HAP-1 (cell line): ENCODE results near the gene PLXNC1.

Experiments used
- DNase-seq, 2 experiments: peaks; one replicate each; pipeline ENCODE4 v3.0.0-alpha.2; 2016 to 2020; ENCODE audit warnings: low spot score in 2 of 2
- H3K27me3 ChIP-seq: fragments of 250-450 bp; sonication (Bioruptor Pico); 2 replicates; pipeline ENCODE4 v1.5.1; 2020; ENCODE audit warnings: low read depth, mild to moderate bottlenecking, moderate library complexity
- H3K36me3 ChIP-seq: fragments of 250-450 bp; sonication (Bioruptor Pico); replicated peaks from 2 replicates; pipeline ENCODE4 v1.5.1; 2020; ENCODE audit warnings: mild to moderate bottlenecking
- H3K4me1 ChIP-seq: fragments of 250-450 bp; sonication (Bioruptor Pico); 2 replicates; pipeline ENCODE4 v1.5.1; 2020; ENCODE audit warnings: mild to moderate bottlenecking
- H3K4me3 ChIP-seq: fragments of 250-450 bp; sonication (Bioruptor Pico); 2 replicates; pipeline ENCODE4 v1.5.1; 2020; ENCODE audit warnings: mild to moderate bottlenecking, moderate library complexity
- H3K9me3 ChIP-seq: fragments of 250-450 bp; sonication (Bioruptor Pico); 2 replicates; pipeline ENCODE4 v1.5.1; 2020; ENCODE audit warnings: mild to moderate bottlenecking, moderate library complexity
- in situ Hi-C: fragments of 300-500 bp; cut with MboI; formaldehyde crosslinking; loops from 3 replicates; pipeline ENCODE4 v1.14.3; 2020; ENCODE audit warnings: low sequenced_read_pairs, inconsistent platforms, mixed read lengths

The PLXNC1 gene

GRCh38 chr12:94200069-94200468, 51.7 kb downstream of the PLXNC1 start:
- Histone ChIP-seq H3K9me3 (0 out of 2 replicates have a peak, but pooled peaks cover 3% of the 10 kb centered on the region), H3K27me3 (no peaks in the 10 kb centered on the region), H3K4me3 (no peak overlapping the region), H3K4me1 (peaks cover 11% of the 10 kb centered on the region; the same call in 1 of the 2 replicates), H3K36me3 (no peaks in the 10 kb centered on the region)
- DNase-seq: no peak
- in situ Hi-C loops: no loop called here

GRCh38 chr12:94200695-94201094, 52.3 kb downstream of the PLXNC1 start:
- Histone ChIP-seq H3K4me3 (no peak overlapping the region), H3K36me3 (no peaks in the 10 kb centered on the region), H3K9me3 (0 out of 2 replicates have a peak, but pooled peaks cover 3% of the 10 kb centered on the region), H3K27me3 (no peaks in the 10 kb centered on the region), H3K4me1 (peaks cover 11% of the 10 kb centered on the region)
- in situ Hi-C loops: no loop called here
- no peak for DNase-seq

- no peak for DNase-seq
- no peak overlapping the region for H3K4me3 ChIP-seq
- H3K9me3 ChIP-seq: no peaks in the 10 kb centered on the region
- in situ Hi-C loops: no loop called here
- H3K36me3 ChIP-seq: no peaks in the 10 kb centered on the region
- H3K27me3 ChIP-seq: no peaks in the 10 kb centered on the region
- peaks cover 18% of the 10 kb centered on the region for H3K4me1 ChIP-seq
Measured at GRCh38 chr12:94202245-94203180, 54.1 kb downstream of the PLXNC1 start.

GRCh38 chr12:94203181-94203546, 54.8 kb downstream of the PLXNC1 start:
- Histone ChIP-seq H3K36me3 (no peaks in the 10 kb centered on the region), H3K4me1 (peaks cover 18% of the 10 kb centered on the region), H3K27me3 (no peaks in the 10 kb centered on the region), H3K4me3 (no peak overlapping the region), H3K9me3 (no peaks in the 10 kb centered on the region)
- in situ Hi-C loops: no loop called here
- no peak for DNase-seq

- peaks cover 18% of the 10 kb centered on the region for H3K4me1 ChIP-seq
- H3K4me3 ChIP-seq: no peak overlapping the region
- in situ Hi-C loops: no loop called here
Measured at GRCh38 chr12:94203796-94204195, 55.4 kb downstream of the PLXNC1 start.

GRCh38 chr12:94204499-94205247, 56.3 kb downstream of the PLXNC1 start:
- Histone ChIP-seq H3K27me3 (no peaks in the 10 kb centered on the region), H3K36me3 (no peaks in the 10 kb centered on the region; the same call in 1 of the 2 replicates), H3K4me1 (peaks cover 18% of the 10 kb centered on the region), H3K9me3 (no peaks in the 10 kb centered on the region), H3K4me3 (no peak overlapping the region)
- in situ Hi-C loops: no loop called here
- no peak for DNase-seq

More at GRCh38 chr12:94203796-94204195, 55.4 kb downstream of the PLXNC1 start:
- Histone ChIP-seq H3K27me3 (no peaks in the 10 kb centered on the region), H3K9me3 (no peaks in the 10 kb centered on the region), H3K36me3 (no peaks in the 10 kb centered on the region)
- no peak for DNase-seq

GRCh38 chr12:94205822-94206221, 57.4 kb downstream of the PLXNC1 start:
- no peaks in the 10 kb centered on the region for H3K9me3 ChIP-seq
- no peaks in the 10 kb centered on the region; the same call in 1 of the 2 replicates for H3K36me3 ChIP-seq
- no peaks in the 10 kb centered on the region for H3K27me3 ChIP-seq
- no peak overlapping the region for H3K4me3 ChIP-seq
- in situ Hi-C loops: no loop called here
- no peak for DNase-seq
- peaks cover 18% of the 10 kb centered on the region for H3K4me1 ChIP-seq

- in situ Hi-C loops: no loop called here
- H3K4me1 ChIP-seq: peaks cover 18% of the 10 kb centered on the region
Measured at GRCh38 chr12:94206886-94207285, 58.5 kb downstream of the PLXNC1 start.

GRCh38 chr12:94207467-94207848, 59.1 kb downstream of the PLXNC1 start:
- Histone ChIP-seq H3K4me3 (no peak overlapping the region), H3K27me3 (no peaks in the 10 kb centered on the region), H3K4me1 (peaks cover 18% of the 10 kb centered on the region), H3K36me3 (no peaks in the 10 kb centered on the region; the same call in 1 of the 2 replicates), H3K9me3 (no peaks in the 10 kb centered on the region)
- in situ Hi-C loops: no loop called here
- DNase-seq: no peak

More at GRCh38 chr12:94206886-94207285, 58.5 kb downstream of the PLXNC1 start:
- Histone ChIP-seq H3K4me3 (no peak overlapping the region), H3K27me3 (no peaks in the 10 kb centered on the region), H3K9me3 (no peaks in the 10 kb centered on the region), H3K36me3 (no peaks in the 10 kb centered on the region; the same call in 1 of the 2 replicates)
- DNase-seq: no peak

GRCh38 chr12:94207849-94208621, 59.7 kb downstream of the PLXNC1 start:
- no peak overlapping the region for H3K4me3 ChIP-seq
- H3K27me3 ChIP-seq: no peaks in the 10 kb centered on the region
- DNase-seq: no peak
- no peaks in the 10 kb centered on the region; the same call in 1 of the 2 replicates for H3K36me3 ChIP-seq
- H3K9me3 ChIP-seq: no peaks in the 10 kb centered on the region
- H3K4me1 ChIP-seq: peaks cover 18% of the 10 kb centered on the region
- in situ Hi-C loops: no loop called here

GRCh38 chr12:94208622-94208966, 60.2 kb downstream of the PLXNC1 start:
- DNase-seq: no peak
- H3K4me1 ChIP-seq: peaks cover 17% of the 10 kb centered on the region
- in situ Hi-C loops: no loop called here
- no peak overlapping the region for H3K4me3 ChIP-seq
- H3K27me3 ChIP-seq: no peaks in the 10 kb centered on the region
- H3K9me3 ChIP-seq: no peaks in the 10 kb centered on the region
- no peaks in the 10 kb centered on the region; the same call in 1 of the 2 replicates for H3K36me3 ChIP-seq

GRCh38 chr12:94209240-94209639, 60.9 kb downstream of the PLXNC1 start:
- in situ Hi-C loops: no loop called here
- Histone ChIP-seq H3K36me3 (no peaks in the 10 kb centered on the region; the same call in 1 of the 2 replicates), H3K27me3 (no peaks in the 10 kb centered on the region), H3K4me3 (no peak overlapping the region), H3K4me1 (peaks cover 11% of the 10 kb centered on the region), H3K9me3 (no peaks in the 10 kb centered on the region)
- no peak for DNase-seq

- peaks cover 7% of the 10 kb centered on the region for H3K4me1 ChIP-seq
- H3K4me3 ChIP-seq: no peak overlapping the region
- no peaks in the 10 kb centered on the region for H3K27me3 ChIP-seq
- in situ Hi-C loops: no loop called here
- no peaks in the 10 kb centered on the region; the same call in 1 of the 2 replicates for H3K36me3 ChIP-seq
- DNase-seq: no peak
- H3K9me3 ChIP-seq: no peaks in the 10 kb centered on the region
Measured at GRCh38 chr12:94211021-94211420, 62.6 kb downstream of the PLXNC1 start.
